ENCODE measurements around the gene TLE6.

TLE6 gene

DNA sequence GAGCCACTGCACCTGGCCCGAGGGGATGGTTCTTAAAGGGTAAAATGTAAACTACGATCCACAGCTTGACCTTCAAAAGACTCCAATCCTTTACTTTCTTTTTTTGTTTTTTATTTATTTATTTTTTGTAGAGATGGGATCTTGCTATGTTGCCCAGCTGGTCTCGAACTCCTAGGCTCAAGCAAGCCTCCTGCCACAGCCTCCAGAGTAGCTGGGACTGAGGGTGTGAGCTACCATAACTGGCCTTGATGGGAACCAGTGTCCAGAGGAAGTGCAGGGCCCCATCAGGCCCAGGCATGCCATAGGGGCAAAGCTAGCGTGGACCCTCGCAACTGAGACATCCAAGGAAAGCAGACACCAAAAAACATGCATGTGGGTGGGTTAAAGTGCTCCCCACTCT lies 14.2 kb upstream of the TLE6 start:
- TF ChIP-seq SIN3A (IDR thresholded peaks at IDR 0.05; ENCODE audit: borderline replicate concordance, insufficient read depth, low read length) (no peak), TAF1 (IDR thresholded peaks at IDR 0.05; ENCODE audit: borderline replicate concordance, insufficient read depth, low read length) (no peak), POLR2AphosphoS5 (IDR thresholded peaks at IDR 0.05; ENCODE audit: low read depth, low read length) (no peak), FOXP2 (optimal IDR thresholded peaks at IDR 0.05; ENCODE audit: borderline replicate concordance, extremely low read depth, extremely low read length, insufficient read depth) (no peak)
- TF ChIP-seq, protein P1, sequence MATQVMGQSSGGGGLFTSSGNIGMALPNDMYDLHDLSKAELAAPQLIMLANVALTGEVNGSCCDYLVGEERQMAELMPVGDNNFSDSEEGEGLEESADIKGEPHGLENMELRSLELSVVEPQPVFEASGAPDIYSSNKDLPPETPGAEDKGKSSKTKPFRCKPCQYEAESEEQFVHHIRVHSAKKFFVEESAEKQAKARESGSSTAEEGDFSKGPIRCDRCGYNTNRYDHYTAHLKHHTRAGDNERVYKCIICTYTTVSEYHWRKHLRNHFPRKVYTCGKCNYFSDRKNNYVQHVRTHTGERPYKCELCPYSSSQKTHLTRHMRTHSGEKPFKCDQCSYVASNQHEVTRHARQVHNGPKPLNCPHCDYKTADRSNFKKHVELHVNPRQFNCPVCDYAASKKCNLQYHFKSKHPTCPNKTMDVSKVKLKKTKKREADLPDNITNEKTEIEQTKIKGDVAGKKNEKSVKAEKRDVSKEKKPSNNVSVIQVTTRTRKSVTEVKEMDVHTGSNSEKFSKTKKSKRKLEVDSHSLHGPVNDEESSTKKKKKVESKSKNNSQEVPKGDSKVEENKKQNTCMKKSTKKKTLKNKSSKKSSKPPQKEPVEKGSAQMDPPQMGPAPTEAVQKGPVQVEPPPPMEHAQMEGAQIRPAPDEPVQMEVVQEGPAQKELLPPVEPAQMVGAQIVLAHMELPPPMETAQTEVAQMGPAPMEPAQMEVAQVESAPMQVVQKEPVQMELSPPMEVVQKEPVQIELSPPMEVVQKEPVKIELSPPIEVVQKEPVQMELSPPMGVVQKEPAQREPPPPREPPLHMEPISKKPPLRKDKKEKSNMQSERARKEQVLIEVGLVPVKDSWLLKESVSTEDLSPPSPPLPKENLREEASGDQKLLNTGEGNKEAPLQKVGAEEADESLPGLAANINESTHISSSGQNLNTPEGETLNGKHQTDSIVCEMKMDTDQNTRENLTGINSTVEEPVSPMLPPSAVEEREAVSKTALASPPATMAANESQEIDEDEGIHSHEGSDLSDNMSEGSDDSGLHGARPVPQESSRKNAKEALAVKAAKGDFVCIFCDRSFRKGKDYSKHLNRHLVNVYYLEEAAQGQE (IDR thresholded peaks at IDR 0.05; ENCODE audit: insufficient read depth in 1 of 2, low read depth in 2 of 2, low read length in 2 of 2): no peak

GRCh38 chr19:2964874-2965273 lies 12.5 kb upstream of the TLE6 start:
- TF ChIP-seq, protein P1 (IDR thresholded peaks at IDR 0.05; ENCODE audit: insufficient read depth in 1 of 2, low read depth in 2 of 2, low read length in 2 of 2): no peak
- TF ChIP-seq TAF1 (IDR thresholded peaks at IDR 0.05; ENCODE audit: borderline replicate concordance, insufficient read depth, low read length): no peak
- no peak for TF ChIP-seq FOXP2 (optimal IDR thresholded peaks at IDR 0.05; ENCODE audit: borderline replicate concordance, extremely low read depth, extremely low read length, insufficient read depth)
- no peak for TF ChIP-seq SIN3A (IDR thresholded peaks at IDR 0.05; ENCODE audit: borderline replicate concordance, insufficient read depth, low read length)
- TF ChIP-seq POLR2AphosphoS5 (IDR thresholded peaks at IDR 0.05; ENCODE audit: low read depth, low read length): no peak

GRCh38 chr19:2967972-2968371 lies 9.4 kb upstream of the TLE6 start:
- TF ChIP-seq SIN3A (IDR thresholded peaks at IDR 0.05; ENCODE audit: borderline replicate concordance, insufficient read depth, low read length): no peak
- TF ChIP-seq POLR2AphosphoS5 (IDR thresholded peaks at IDR 0.05; ENCODE audit: low read depth, low read length): no peak
- TF ChIP-seq TAF1 (IDR thresholded peaks at IDR 0.05; ENCODE audit: borderline replicate concordance, insufficient read depth, low read length): no peak
- no peak for TF ChIP-seq FOXP2 (optimal IDR thresholded peaks at IDR 0.05; ENCODE audit: borderline replicate concordance, extremely low read depth, extremely low read length, insufficient read depth)
- TF ChIP-seq, protein P1 (IDR thresholded peaks at IDR 0.05; ENCODE audit: insufficient read depth in 1 of 2, low read depth in 2 of 2, low read length in 2 of 2): no peak

DNA sequence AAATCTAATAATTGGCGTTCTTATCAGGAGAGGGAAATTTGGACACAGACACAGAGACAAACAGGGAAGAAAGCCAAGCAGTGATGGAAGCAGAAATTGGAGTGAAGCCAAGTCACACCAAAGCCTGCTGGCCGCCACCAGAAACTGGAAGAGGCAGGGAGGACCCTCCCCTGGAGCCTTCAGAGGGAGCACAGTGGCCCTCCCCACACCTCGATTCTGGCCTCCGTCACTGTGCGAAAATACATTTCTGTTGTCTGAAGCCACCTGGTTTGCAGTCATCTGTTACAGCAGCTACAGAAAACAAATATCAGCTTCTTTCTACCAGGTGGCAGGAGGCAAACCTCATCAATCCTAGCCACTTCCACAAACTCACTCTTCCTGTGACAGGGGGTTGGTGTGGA lies 8.3 kb upstream of the TLE6 start:
- TF ChIP-seq TAF1 (IDR thresholded peaks at IDR 0.05; ENCODE audit: borderline replicate concordance, insufficient read depth, low read length) (no peak), SIN3A (IDR thresholded peaks at IDR 0.05; ENCODE audit: borderline replicate concordance, insufficient read depth, low read length) (no peak), FOXP2 (optimal IDR thresholded peaks at IDR 0.05; ENCODE audit: borderline replicate concordance, extremely low read depth, extremely low read length, insufficient read depth) (no peak), POLR2AphosphoS5 (IDR thresholded peaks at IDR 0.05; ENCODE audit: low read depth, low read length) (no peak)
- TF ChIP-seq, protein P1 (IDR thresholded peaks at IDR 0.05; ENCODE audit: insufficient read depth in 1 of 2, low read depth in 2 of 2, low read length in 2 of 2): no peak

All from PFSK-1 (cell line).